ENCODE data around the gene RAB7A.
"Not testable (repeated sequence)": the region's sequence is repeated elsewhere in the genome, so short reads cannot be mapped to it uniquely, and the experiment has no call there.

The RAB7A gene

GRCh38 chr3:128749561-128749960 lies 23.6 kb downstream of the RAB7A start:
- DNase-seq (ENCODE audit: low read depth in 2 of 2), result not testable (repeated sequence)

GRCh38 chr3:128753715-128754114 lies 27.7 kb downstream of the RAB7A start:
- no peak for DNase-seq (ENCODE audit: low read depth in 2 of 2)

GRCh38 chr3:128760042-128760441 lies 34.1 kb downstream of the RAB7A start:
- no peak for DNase-seq (ENCODE audit: low read depth in 2 of 2)

DNA sequence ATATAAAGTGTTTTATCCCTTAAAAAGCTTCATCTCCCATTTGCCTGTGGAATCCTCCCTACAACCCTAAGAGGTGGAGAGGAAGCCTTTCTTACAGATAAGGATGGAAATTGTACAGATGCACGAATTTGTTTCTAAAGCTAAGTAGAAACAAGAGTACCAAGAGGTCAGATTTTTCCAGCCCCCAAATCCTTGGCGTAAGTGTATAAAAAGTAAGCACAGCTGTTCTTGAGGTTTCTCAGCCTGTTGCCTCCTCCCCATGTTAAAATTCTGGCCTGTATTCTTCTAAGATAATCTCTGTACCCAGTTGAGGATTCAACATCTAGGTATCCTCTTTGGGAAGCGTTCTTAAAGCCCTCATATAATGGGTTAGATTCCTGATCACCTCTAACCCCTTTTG lies 34.9 kb downstream of the RAB7A start:
- DNase-seq (ENCODE audit: low read depth in 2 of 2), result no peak

DNA sequence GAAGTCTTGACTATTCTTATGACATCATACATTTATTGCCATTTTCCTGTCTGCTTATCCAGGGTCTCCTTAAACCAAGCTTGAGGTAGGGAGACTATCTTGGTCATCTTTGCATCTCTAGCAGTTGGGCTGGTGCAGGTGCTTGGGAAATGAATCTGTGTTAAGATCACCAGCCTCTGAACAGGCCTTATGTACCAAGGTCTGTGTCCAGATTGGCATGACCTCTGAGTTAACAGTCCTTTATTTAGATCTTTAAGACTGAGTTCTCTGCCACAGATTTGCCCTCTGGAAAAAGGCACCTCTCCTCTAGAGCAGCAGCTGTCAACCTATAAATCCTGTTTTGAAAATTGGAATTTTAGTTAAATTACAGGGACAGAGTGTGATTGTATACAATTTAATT lies 35.4 kb downstream of the RAB7A start:
- no peak for DNase-seq (ENCODE audit: low read depth in 2 of 2)

DNA sequence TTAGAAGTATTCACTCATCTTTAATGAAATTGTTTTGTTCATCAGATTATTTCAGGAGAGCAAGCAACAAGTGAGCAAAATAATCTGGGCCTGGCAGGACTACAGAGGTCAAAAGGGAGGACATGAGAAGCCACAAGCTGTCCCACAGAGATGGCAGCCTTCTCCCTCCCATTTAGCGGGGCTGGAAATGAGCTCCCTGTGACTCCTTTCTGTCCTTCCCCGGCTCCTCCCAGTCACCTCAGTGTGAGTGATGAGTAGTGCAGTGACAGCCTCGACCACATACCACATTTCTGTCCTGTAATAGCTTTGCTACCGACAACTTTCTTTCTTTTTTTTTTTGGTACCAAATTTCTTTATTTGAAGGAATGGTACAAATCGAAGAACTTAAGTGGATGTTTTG lies 38.0 kb downstream of the RAB7A start:
- no peak for DNase-seq (ENCODE audit: low read depth in 2 of 2)

GRCh38 chr3:128764863-128765262 lies 38.9 kb downstream of the RAB7A start:
- DNase-seq (ENCODE audit: low read depth in 2 of 2), result no peak

GRCh38 chr3:128767094-128767750 lies 41.2 kb downstream of the RAB7A start:
- DNase-seq (ENCODE audit: low read depth in 2 of 2), result no peak

- no peak for DNase-seq (ENCODE audit: low read depth in 2 of 2)
Observed at GRCh38 chr3:128768471-128768870, 42.5 kb downstream of the RAB7A start.

DNA sequence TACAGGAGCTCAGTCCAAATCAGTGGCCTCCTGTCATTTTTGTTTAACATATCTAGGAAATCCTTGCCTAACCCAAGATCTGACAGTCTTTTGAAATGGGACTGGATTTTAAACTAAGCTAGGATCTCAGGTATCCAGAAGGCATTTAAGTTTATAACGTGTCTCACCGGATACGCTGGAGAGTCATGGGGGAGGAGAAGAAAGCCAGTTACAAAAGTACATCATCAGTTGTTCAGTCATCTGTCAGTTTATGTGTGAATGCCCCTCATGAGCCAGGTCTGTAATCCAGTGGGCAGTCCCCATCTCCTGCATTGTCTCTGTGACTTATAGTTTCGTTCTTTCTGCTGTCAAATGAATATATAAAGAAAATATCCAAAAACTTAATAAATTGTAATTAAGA lies 44.4 kb downstream of the RAB7A start:
- DNase-seq (ENCODE audit: low read depth in 2 of 2), result no peak

DNA sequence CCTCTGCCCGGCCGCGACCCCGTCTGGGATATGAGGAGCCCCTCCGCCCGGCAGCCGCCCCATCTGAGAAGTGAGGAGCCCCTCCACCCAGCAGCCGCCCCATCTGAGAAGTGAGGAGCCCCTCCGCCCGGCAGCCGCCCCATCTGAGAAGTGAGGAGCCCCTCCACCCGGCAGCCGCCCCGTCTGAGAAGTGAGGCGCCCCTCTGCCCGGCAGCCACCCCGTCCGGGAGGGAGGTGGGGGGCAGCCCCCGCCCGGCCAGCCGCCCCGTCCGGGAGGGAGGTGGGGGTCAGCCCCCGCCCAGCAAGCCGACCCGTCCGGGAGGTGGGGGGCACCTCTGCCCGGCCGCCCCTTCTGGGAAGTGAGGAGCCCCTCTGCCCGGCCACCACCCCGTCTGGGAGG lies 47.2 kb downstream of the RAB7A start:
- DNase-seq (ENCODE audit: low read depth in 2 of 2), result not testable (repeated sequence)

DNA sequence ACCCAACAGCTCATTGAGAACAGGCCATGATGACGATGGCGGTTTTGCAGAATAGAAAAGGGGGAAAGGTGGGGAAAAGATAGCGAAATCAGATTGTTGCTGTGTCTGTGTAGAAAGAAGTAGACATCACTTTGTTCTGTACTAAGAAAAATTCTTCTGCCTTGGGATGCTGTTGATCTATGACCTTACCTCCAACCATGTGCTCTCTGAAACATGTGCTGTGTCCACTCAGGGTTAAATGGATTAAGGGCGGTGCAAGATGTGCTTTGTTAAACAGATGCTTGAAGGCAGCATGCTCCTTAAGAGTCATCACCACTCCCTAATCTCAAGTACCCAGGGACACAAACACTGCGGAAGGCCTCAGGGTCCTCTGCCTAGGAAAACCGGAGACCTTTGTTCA lies 47.6 kb downstream of the RAB7A start:
- not testable (repeated sequence) for DNase-seq (ENCODE audit: low read depth in 2 of 2)

- no peak for DNase-seq (ENCODE audit: low read depth in 2 of 2)
Observed at GRCh38 chr3:128775241-128775640, 49.3 kb downstream of the RAB7A start.

- no peak for DNase-seq (ENCODE audit: low read depth in 2 of 2)
Observed at GRCh38 chr3:128775906-128776542, 50.0 kb downstream of the RAB7A start.

- no peak for DNase-seq (ENCODE audit: low read depth in 2 of 2)
Observed at GRCh38 chr3:128780101-128780837, 54.3 kb downstream of the RAB7A start.

DNA sequence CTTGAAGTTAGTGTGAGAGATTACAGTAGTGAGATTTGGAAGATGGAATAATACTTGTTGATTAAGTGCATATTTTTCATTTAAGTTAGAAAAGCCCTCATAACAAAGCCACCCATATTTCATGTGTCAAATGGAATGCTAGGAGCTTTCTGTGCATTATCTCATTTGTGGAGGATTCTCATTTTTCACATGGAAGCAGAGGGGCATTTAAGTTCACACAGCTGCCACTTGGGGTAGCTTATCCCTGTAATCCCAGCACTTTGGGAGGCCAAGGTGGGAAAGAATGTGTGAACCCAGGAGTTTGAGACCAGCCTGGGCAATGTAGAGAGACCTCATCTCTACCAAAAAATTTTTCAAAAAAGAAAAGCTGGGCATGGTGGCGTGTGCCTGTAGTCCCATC lies 55.2 kb downstream of the RAB7A start:
- DNase-seq (ENCODE audit: low read depth in 2 of 2), result no peak

DNA sequence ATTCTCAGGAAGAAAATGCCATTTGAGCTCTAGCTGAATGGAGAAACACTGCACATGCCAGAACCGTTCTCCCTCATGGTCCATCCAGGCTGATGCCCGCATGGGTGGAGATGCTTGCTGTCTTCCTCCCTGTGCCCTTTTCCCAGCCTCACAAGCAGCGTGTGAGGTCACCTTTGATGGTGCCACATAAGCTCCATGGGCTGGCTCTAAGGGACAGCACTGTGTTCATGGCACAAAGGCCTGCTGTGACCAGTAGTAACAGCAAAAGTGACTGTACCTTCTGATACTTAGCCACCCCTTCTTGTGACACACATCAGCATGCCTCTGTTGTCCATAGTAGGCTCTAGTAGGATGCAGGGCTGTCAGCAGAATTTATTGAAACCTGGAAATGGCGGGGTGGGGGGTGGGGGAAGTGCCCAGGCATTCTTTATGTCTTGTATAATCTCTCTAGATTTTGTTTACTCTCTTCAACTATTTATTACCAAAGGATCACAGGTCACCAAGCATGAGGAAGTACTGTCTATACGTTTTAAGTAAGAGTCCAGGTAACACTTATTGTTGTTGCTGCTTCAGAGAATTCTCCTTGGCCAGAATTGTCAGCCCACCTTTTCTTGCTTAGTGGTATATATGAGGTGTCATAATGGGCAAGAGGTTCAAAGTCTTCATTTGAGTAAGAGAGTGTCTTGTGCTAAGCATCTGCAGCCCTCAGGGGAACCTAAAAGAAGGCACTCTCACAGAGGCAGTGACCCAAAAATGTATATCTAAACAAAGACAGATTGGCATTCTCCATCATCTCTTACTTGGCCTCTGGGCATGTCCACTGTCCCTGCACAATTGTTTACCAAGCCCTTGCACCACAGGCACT lies 56.5 kb downstream of the RAB7A start:
- DNase-seq (ENCODE audit: low read depth in 2 of 2), result no peak

DNA sequence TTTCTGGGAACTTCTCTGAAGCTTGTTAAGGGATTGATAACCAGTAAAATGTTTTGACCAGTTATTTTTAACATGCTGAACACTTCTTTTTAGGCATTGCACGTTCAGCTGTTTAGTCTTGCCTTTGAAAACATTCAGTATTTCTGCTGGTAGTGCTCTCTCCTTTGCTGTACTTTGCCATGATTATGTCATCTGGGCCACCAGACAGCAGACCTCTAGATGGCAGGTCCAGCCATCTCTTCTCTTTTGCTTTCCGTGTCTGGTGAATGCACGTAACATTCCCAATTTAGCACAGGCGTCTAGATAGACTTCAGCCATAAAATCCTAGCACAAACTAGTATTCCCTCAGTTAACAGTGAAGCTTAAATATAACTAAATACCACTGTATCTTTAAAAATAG lies 57.8 kb downstream of the RAB7A start:
- DNase-seq (ENCODE audit: low read depth in 2 of 2), result no peak

GRCh38 chr3:128784232-128784631 lies 58.2 kb downstream of the RAB7A start:
- DNase-seq (ENCODE audit: low read depth in 2 of 2), result peak; percentile 48

DNA sequence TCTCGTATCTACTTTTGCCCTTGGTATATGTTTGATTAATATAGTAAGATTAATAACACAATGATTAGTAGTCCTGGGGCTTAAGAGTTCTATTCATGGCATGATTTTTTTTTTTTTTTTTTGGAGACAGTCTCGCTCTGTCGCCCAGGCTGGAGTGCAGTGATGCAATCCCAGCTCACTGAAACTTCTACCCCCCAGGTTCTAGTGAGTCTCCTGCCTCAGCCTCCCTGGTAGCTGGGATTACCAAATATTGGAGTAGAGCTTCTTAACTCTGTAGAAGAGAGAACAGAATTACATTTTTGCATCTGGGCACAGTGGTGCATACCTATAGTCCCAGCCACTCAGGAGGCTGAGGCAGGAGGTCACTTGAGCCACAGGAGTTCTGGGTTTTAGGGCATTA lies 58.9 kb downstream of the RAB7A start:
- DNase-seq (ENCODE audit: low read depth in 2 of 2), result no peak

GRCh38 chr3:128786434-128787020 lies 60.5 kb downstream of the RAB7A start:
- DNase-seq (ENCODE audit: low read depth in 2 of 2), result no peak

Data from stimulated activated CD4-positive, alpha-beta T cell treated with anti-CD3 and anti-CD28 coated beads, Interleukin-1b, Interleukin-23, amount 100 ng/mL, for 4 hours (primary cell).